ENCODE results near the gene SLC28A1. TPM values are rescaled to one million over a fixed set of nuclear protein-coding genes. Genes with fewer than 3 reads are reported as not detected.

Gene SLC28A1
- total RNA-seq, 1 experiment from 2014 or later = 0.13 TPM

- Histone ChIP-seq H4K8ac (replicated peaks; ENCODE audit: insufficient read length, low read depth, low read length) (no peak overlapping the region), H3K27ac (ENCODE audit: insufficient read length, low read depth, low read length) (no peak overlapping the region), H2BK20ac (ENCODE audit: low read depth, low read length, poor library complexity, severe bottlenecking) (no peak overlapping the region), H3K9ac (ENCODE audit: extremely low read depth, insufficient read length, low read length) (no peak overlapping the region), H3K9me3 (ENCODE audit: control insufficient read depth, low read depth, low read length) (no peaks in the 10 kb centered on the region), H3K4ac (ENCODE audit: low read depth, low read length) (no peak overlapping the region), H2AK5ac (ENCODE audit: insufficient read length, low read length) (no peak overlapping the region), H2BK15ac (ENCODE audit: low read depth, low read length) (no peak overlapping the region), H4K91ac (ENCODE audit: insufficient read length, low read depth, low read length) (no peak overlapping the region), H4K20me1 (ENCODE audit: control insufficient read depth, insufficient read depth, insufficient read length) (no peaks in the 10 kb centered on the region), H3K27me3 (ENCODE audit: insufficient read depth, low read length) (no peaks in the 10 kb centered on the region), H2BK120ac (ENCODE audit: low read depth, low read length, poor library complexity, severe bottlenecking) (no peak overlapping the region), H3K79me2 (ENCODE audit: insufficient read depth, low read length) (no peaks in the 10 kb centered on the region), H3K14ac (ENCODE audit: insufficient read depth, low read length) (no peak overlapping the region), H3K56ac (ENCODE audit: insufficient read length, low read depth, low read length) (no peak overlapping the region), H3K4me1 (ENCODE audit: insufficient read depth, low read length) (no peaks in the 10 kb centered on the region), H3K79me1 (ENCODE audit: insufficient read depth, low read depth, low read length, poor library complexity, severe bottlenecking) (peaks cover 3% of the 10 kb centered on the region), H2AFZ (ENCODE audit: low read length) (no peak overlapping the region), H3K18ac (ENCODE audit: insufficient read length, low read depth, low read length) (no peak overlapping the region), H4K5ac (ENCODE audit: insufficient read length, low read depth, low read length) (no peak overlapping the region), H2BK12ac (ENCODE audit: insufficient read length, low read depth, low read length) (no peak overlapping the region), H3K23me2 (ENCODE audit: insufficient read length, low read depth, low read length, poor library complexity, severe bottlenecking) (no peaks in the 10 kb centered on the region), H3T11ph (ENCODE audit: low read length) (no peak overlapping the region), H3K4me2 (ENCODE audit: insufficient read depth, insufficient read length, low read length) (no peak overlapping the region), H2BK5ac (ENCODE audit: insufficient read length, low read length) (no peak overlapping the region), H3K23ac (ENCODE audit: insufficient read length, low read depth, low read length) (no peak overlapping the region)
- peaks cover 13 to 28% (median 18%) of the 10 kb centered on the region in 3 experiments for H3K36me3 Mint-ChIP-seq (ENCODE audit: insufficient read depth in 1 of 3, low read depth in 3 of 3)
- no peak overlapping the region for H3K4me3 Mint-ChIP-seq
- no CpG with 5 or more reads among the region's 2 CpGs for WGBS (ENCODE audit: extremely low coverage, insufficient read length, low lambda C conversion rate)
- peaks cover 13 to 15% of the 10 kb centered on the region in 2 experiments for H3K9me3 Mint-ChIP-seq
- peaks cover 5% of the 10 kb centered on the region in 2 experiments; a peak in 2 of 4 replicates for H3K4me1 Mint-ChIP-seq
- no peaks in the 10 kb centered on the region for H3K27me3 Mint-ChIP-seq (ENCODE audit: low read depth)
- no peak for TF ChIP-seq CTCF (conservative IDR thresholded peaks at IDR 0.05)
- H3K27ac Mint-ChIP-seq = no peak overlapping the region
- no peak for DNase-seq
These were observed 39.5 kb upstream of the SLC28A1 start for GRCh38 chr15:84844964-84845363.

Data from H9 (cell line).